Measurements from ENCODE around the gene ZNF70.

GRCh38 chr22:23774922-23775436, 24.1 kb upstream of the ZNF70 start:
- TF ChIP-seq, protein P1, sequence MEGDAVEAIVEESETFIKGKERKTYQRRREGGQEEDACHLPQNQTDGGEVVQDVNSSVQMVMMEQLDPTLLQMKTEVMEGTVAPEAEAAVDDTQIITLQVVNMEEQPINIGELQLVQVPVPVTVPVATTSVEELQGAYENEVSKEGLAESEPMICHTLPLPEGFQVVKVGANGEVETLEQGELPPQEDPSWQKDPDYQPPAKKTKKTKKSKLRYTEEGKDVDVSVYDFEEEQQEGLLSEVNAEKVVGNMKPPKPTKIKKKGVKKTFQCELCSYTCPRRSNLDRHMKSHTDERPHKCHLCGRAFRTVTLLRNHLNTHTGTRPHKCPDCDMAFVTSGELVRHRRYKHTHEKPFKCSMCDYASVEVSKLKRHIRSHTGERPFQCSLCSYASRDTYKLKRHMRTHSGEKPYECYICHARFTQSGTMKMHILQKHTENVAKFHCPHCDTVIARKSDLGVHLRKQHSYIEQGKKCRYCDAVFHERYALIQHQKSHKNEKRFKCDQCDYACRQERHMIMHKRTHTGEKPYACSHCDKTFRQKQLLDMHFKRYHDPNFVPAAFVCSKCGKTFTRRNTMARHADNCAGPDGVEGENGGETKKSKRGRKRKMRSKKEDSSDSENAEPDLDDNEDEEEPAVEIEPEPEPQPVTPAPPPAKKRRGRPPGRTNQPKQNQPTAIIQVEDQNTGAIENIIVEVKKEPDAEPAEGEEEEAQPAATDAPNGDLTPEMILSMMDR (IDR thresholded peaks at IDR 0.05), result no peak
- no peak for TF ChIP-seq ZFX (IDR thresholded peaks at IDR 0.05; ENCODE audit: borderline replicate concordance)

All from 22Rv1 (cell line).